Bronchial epithelial cell (primary cell): ENCODE data around the gene TXNL1. TPM values are rescaled to one million over a fixed set of nuclear protein-coding genes. Genes with fewer than 3 reads are reported as not detected.

Experiments
- DNase-seq: peaks from one replicate; pipeline ENCODE4 v3.0.0-alpha.2; 2010; ENCODE audit warnings: low read depth
- FAIRE-seq: peaks from 2 replicates; lab custom pipeline; 2011; peaks lifted over from hg19 to GRCh38; lab: Jason Lieb, UNC
- H3K27me3 ChIP-seq: 2 replicates; pipeline ENCODE4 v1.5.1; 2011; ENCODE audit warnings: low read length; ENCODE audit not compliant: control insufficient read depth, insufficient read depth
- H3K36me3 ChIP-seq: 2 replicates; pipeline ENCODE4 v1.5.1; 2011; ENCODE audit warnings: low read length; ENCODE audit not compliant: control insufficient read depth, insufficient read depth
- H3K4me3 ChIP-seq: 2 replicates; pipeline ENCODE4 v1.5.1; 2011; ENCODE audit warnings: mild to moderate bottlenecking, low read depth, low read length, control low read depth
- CTCF ChIP-seq: IDR thresholded peaks from 2 replicates; pipeline ENCODE4 v1.5.1; 2011; ENCODE audit warnings: mild to moderate bottlenecking, moderate library complexity, low read length, control low read depth, inconsistent platforms; ENCODE audit not compliant: insufficient read depth, severe bottlenecking
- total RNA-seq: library from RNA; depleted of rRNA; stranded (reverse); fragments of >200 nt; gene quantifications from 2 replicates; pipeline ENCODE4 v1.2.1, GENCODE V29; 2014

TXNL1 gene
- total RNA-seq, 1 donor from 2014 or later, result 30.3 TPM

- Histone ChIP-seq H3K27me3 (no peaks in the 10 kb centered on the region), H3K4me3 (no peak overlapping the region), H3K36me3 (no peaks in the 10 kb centered on the region)
- DNase-seq, result no peak
- TF ChIP-seq CTCF, result no peak
- no peak for FAIRE-seq
These were observed 5.0 kb upstream of the TXNL1 start for GRCh38 chr18:56643381-56643780.

GRCh38 chr18:56641714-56642337 is 3.4 kb upstream of the TXNL1 start:
- DNase-seq (peak; percentile 69), FAIRE-seq (no peak)
- Histone ChIP-seq H3K36me3 (no peaks in the 10 kb centered on the region), H3K4me3 (no peak overlapping the region), H3K27me3 (no peaks in the 10 kb centered on the region)
- no peak for TF ChIP-seq CTCF

- no peak for TF ChIP-seq CTCF
These were observed 1.2 kb upstream of the TXNL1 start for GRCh38 chr18:56639571-56639970.

GRCh38 chr18:56639104-56639381 is 651 bp upstream of the TXNL1 start:
- DNase-seq, result no peak
- TF ChIP-seq CTCF, result no peak
- Histone ChIP-seq H3K4me3 (peak overlapping the region; percentile 97), H3K36me3 (no peaks in the 10 kb centered on the region), H3K27me3 (no peaks in the 10 kb centered on the region)
- FAIRE-seq, result no peak

More at GRCh38 chr18:56639571-56639970, 1.2 kb upstream of the TXNL1 start:
- DNase-seq (no peak), FAIRE-seq (no peak)
- Histone ChIP-seq H3K27me3 (no peaks in the 10 kb centered on the region), H3K36me3 (no peaks in the 10 kb centered on the region), H3K4me3 (no peak overlapping the region)

- peak overlapping the region; percentile 97 for H3K4me3 ChIP-seq
- H3K27me3 ChIP-seq, result no peaks in the 10 kb centered on the region
- no peaks in the 10 kb centered on the region for H3K36me3 ChIP-seq
- no peak for DNase-seq
- no peak for TF ChIP-seq CTCF
- FAIRE-seq, result no peak
These were observed 621 bp downstream of the TXNL1 start for GRCh38 chr18:56637711-56638231.

- Histone ChIP-seq H3K4me3 (peak overlapping the region; percentile 97), H3K27me3 (no peaks in the 10 kb centered on the region), H3K36me3 (no peaks in the 10 kb centered on the region)
- no peak for FAIRE-seq
- DNase-seq, result peak; percentile 17
- TF ChIP-seq CTCF, result no peak
These were observed 1.2 kb downstream of the TXNL1 start for GRCh38 chr18:56637176-56637575.
